ENCODE data around the gene USP20.
"Not testable (repeated sequence)": the region's sequence is repeated elsewhere in the genome, so short reads cannot be mapped to it uniquely, and the experiment has no call there.

USP20 gene

DNA sequence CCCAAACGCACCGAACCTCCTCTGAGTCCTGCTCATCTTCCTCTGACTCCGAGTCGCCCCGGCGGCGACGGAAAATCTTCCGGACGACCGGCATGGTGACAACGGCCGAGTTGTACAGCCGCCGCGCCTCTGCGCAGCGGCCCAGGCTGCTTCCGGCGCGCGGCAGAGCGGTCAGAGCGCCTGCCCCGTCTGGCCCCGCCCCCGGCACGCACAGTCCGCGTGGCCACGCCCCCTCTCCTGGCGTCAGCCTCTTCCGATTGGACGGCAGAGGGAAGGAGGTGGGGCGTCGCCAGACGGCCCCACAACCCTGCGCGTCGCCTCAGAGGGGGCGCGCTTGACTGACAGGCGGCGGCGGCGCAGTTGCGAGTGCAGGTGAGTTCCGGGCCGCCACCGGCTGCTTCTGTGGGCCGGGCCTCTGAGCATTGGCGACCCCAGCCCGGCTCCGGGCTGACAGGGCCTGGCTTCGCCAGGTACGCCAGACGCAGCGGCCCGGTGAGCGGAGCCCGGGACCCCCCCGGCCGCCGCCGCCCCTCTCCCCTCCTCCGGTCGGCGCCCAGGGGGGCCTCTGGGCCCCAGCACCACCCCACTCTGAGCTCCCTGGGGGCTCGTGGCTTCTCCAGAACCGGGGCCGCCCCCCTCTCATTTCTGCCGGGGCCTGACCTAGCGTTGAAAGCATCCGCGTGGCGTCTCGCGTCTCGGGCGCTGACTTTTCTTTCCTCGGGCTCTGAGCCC lies at the start of gene USP20, which contains the start of gene C9orf78:
Gene USP20 (plus strand): TSS at position 331 of the 732 bp plus-strand sequence. CDS start 17,098 bp downstream, outside the sequence.
Gene C9orf78 (minus strand): TSS at position 148 of the 732 bp plus-strand sequence. CDS start 54 bp downstream, at position 94.
- DNase-seq (ENCODE audit: low read depth), result peak; percentile 97

DNA sequence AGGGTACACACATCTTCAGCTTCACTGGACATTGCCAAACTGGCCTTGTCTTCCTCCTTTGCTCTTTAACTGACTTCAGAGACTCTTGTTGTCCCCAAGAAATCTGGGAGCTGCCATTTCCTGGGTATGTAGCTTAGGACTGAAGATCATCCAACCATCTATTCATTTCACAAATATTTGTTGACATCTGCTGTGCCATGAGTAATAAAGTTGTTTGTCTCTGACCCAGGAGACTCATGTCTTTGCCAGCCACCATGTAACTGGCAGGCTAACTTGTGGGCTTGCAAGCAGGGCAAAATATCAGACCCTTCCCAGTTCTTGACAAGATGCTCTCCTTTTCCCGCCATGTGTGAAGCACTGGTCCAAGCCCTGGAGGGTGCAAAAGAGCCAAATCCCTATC lies 49.4 kb upstream of the USP20 start:
- no peak for DNase-seq (ENCODE audit: low read depth)

DNA sequence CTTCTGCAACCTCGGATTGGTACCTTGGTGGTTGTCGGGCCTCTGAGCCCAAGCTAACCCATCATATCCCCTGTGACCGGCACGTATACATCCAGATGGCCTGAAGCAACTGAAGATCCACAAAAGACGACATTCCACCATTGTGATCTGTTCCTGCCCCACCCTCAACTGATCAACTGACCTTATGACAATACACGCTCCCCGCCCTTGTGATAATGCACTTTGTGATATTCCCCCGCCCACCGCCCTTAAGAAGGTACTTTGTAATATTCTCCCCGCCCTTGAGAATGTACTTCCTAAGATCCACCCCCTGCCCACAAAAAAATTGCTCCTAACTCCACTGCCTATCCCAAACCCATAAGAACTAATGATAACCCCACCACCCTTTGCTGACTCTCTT lies 48.8 kb upstream of the USP20 start:
- DNase-seq (ENCODE audit: low read depth), result no peak

DNA sequence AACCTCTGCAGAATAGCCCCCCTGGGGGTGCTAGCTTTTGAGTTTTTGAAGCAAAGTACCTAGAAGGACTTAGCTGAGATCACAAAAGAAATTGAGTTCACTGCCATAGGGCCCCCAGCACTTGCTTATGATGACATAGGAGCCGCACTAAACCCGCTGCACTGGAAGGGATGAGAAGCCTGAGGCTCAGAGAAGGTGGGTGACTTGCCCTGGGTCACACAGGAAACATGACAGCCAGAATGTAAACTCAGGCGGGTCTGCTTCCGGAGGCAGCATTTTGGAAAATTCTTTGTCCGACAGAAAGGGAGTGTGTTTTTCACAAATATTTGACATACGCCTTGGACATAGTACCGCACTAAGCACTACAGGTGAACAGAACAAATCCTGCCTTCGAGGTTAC lies 40.7 kb upstream of the USP20 start:
- DNase-seq (ENCODE audit: low read depth), result no peak

DNA sequence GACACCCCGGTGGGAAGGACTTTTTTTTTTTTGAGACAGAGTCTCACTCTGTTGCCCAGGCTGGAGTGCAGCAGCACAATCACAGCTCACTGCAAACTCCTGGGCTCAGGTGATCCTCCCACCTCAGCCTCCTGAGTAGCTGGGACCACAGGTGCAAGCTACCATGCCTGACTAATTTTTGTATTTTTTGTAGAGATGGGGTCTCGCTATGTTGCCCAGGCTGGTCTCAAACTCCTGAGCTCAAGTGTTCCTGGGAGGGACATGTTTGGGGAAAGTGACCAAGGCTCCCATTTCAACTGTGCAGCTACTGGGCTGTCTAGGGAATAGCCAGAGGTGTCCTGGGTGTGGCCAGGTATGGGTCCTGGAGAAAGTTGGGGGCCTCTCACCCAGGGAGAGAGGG lies 39.2 kb upstream of the USP20 start:
- DNase-seq (ENCODE audit: low read depth), result not testable (repeated sequence)

DNA sequence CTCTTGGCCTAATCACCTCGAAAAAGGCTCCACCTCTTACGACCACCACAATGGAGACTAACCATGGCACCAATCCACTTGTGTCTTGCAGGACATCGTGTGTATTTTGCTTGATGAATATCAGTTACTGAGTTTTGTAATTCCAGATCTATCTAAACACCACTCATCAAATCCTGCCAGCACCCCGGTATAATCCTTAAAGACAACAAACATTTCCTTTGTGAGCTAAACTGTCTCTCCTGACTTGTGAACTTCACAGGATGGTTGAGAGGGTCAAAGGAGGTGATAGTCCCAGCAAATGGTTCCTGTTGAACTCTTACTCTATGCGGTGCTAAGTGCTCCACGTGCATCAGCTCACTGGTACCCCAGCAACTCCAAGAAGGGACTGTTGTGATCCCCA lies 36.3 kb upstream of the USP20 start:
- no peak for DNase-seq (ENCODE audit: low read depth)

DNA sequence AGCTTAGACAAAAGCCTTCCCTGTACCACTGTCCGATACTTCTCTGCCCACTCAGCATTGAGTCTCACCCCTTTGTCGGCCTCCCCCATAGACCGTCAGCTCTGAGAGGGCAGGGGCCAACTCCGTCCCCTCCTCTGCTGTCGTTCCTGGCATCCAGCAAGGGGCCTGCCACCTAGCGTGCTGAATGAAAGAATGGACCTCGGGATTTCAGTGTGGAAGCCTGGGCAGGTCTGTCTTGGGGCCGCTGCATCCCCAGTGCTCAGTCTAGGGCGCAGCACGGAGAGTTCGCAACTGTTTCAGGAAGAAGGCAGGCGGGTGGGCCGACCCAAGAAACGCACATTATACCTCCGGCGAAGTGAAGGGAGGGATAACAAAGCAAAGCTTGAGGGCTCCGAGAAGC lies 33.8 kb upstream of the USP20 start:
- DNase-seq (ENCODE audit: low read depth), result no peak

DNA sequence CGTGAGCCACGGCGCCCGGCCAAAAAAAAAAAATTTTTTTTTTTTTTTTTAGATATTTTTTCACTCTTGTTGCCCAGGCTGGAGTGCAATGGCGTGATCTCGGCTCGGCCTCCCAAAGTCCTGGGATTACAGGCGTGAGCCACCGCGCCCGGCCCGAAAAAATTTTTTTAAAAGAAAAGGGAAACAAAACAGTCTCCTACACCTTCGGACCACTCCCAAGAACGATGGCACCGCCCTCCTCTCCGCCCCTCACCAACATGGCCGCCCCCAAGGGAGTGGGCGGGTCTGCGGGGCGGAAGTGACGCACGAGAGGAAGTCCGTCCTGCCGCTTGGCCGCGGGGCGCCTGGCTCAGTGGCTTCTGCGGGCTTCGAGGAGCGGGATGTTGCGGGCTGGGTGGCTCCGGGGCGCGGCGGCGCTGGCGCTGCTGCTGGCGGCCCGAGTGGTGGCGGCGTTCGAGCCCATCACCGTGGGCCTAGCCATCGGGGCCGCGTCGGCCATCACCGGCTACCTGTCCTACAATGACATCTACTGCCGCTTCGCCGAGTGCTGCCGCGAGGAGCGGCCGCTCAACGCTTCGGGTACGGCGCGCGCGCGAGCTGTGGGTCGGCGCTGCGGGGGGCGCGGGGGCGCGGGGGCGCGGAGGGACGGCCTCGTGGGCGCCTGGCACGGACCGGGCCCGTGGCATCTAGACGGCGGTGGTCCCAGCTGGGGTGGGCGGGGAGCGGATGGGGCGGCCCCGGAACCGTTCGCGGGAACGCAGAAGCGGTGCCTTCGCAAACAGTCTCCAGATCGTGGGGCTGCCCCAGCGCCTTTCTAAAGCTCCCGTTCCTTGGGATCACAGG lies 32.2 kb upstream of the USP20 start, which contains the start of gene TOR1B:
Gene TOR1B (plus strand): TSS at position 352 of the 843 bp plus-strand sequence. CDS start 29 bp downstream, at position 381.
- peak; percentile 93 for DNase-seq (ENCODE audit: low read depth)

DNA sequence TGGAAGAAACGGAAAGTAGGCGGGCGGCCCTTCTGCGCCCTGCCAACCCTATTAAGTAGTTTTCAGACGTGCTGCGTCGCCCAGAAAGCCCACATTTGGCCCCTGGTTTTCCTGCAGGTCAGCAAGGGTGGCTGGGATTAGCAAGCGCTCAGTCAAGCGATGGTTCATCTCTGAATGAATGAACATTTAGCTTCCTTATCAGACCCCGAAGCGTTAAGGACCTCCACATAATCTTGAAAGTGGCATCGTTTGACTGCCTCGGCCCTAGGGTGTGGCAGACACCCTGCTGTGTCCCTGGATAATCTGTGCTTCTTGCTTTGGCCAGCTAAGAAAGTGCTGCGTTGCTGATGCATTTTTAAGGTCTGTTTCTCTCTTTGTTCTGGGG lies 31.6 kb upstream of the USP20 start:
- DNase-seq (ENCODE audit: low read depth), result no peak

DNA sequence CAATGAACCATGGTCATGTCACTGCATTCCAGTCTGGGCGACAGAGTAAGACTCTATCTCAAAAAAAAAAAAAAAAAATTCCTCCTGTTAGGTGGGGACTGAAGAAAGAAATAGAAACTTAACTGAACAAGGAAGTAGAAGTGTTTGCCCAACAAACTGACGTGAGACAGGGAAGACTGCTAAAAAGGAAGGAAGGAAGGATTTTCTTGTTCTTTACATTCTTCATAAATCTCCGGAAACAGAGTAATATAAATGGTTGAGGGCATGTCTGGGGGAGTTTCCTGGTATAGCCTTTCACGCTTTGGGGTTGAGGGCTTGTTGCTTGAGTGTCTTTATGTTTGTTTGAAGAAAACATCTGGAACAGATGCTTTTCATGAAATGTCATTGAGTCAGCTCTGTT lies 29.2 kb upstream of the USP20 start:
- no peak for DNase-seq (ENCODE audit: low read depth)

DNA sequence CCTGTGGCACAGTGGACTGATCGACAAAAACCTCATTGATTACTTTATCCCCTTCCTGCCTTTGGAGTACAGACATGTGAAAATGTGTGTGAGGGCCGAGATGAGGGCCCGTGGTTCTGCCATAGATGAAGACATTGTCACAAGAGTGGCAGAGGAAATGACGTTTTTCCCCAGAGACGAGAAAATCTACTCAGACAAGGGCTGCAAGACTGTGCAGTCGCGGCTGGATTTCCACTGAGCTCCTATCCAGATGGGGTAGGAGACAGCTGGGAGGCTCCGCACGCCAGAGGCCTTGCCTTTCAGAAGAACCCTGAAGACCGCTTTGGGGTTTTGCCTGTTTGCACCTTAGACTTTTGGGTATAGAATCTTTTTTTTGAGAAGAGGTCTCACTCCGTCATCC lies 25.9 kb upstream of the USP20 start:
- no peak for DNase-seq (ENCODE audit: low read depth)

DNA sequence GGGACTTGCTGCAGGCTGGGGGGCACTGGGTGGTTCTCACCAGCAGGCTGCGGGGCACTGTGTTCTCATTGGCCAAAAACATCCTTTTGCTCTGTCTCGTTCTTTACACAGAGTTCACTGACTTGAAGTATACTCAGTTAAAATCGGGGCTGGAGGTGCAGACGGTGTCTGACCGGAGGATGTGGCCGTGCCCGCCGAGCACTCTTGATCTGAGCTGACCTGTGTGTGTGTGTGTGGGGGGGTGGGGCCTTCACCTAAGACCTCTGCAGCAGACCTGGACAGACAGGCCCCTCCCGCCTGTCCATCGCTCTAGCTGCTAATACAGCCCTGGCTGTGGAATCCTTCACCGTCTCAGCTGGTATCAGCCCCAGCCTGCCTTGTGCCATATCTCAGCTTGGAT lies 25.1 kb upstream of the USP20 start:
- DNase-seq (ENCODE audit: low read depth), result no peak

DNA sequence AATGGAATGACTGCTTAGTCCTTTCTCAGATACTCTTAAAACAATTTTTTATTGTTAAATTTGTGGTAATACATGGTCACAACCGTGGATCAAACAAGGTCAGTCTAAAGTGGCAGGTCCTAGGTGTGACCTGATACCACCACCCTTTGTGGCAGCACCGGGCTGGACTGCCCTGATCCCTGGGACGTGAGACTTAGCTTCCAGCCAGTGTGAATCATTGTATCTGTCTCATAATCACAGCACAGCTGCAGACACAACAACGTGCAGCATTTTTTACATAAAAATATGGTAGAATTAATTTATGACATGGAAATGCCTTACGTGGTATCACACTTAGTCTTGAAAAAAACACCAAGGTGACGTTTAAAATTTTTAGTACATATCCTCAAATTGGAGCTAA lies 24.5 kb upstream of the USP20 start:
- DNase-seq (ENCODE audit: low read depth), result no peak

DNA sequence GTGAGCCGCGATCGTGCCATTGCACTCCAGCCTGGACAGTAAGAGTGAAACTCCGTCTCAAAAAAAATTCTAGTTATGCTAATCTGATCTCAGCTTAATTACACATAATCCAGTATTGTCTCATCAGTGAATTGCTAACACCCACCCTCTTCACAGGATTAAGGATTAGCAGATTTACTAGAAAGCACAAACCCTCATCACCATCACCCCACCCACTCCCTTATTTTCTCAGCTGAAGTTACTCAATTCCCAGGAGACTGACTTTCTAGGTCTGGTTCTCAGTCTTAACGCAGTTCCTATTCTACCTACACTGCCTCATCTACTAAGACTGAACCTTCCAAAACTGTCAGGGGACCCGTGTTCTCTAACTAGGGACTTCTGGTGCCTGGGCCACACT lies 23.3 kb upstream of the USP20 start:
- DNase-seq (ENCODE audit: low read depth), result no peak

DNA sequence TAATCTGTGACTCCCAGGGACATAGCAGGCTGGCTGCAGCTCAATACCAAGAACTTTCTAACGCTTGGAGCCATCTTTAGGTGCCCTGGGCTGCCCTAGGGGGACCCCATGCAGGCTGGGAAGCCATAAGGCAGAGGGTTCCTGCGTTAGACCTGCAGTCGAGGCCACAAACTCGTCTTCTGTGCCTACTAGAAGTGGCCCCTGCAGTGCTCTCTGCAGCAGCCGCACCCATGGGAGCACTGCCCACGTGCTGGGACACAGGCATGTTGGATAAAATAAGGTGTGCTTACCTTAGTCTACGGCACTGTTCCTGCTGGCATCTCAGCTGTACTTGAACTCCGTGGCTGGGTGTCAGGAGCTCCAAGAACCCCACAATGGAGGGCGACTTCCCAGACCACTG lies 22.9 kb upstream of the USP20 start:
- no peak for DNase-seq (ENCODE audit: low read depth)

DNA sequence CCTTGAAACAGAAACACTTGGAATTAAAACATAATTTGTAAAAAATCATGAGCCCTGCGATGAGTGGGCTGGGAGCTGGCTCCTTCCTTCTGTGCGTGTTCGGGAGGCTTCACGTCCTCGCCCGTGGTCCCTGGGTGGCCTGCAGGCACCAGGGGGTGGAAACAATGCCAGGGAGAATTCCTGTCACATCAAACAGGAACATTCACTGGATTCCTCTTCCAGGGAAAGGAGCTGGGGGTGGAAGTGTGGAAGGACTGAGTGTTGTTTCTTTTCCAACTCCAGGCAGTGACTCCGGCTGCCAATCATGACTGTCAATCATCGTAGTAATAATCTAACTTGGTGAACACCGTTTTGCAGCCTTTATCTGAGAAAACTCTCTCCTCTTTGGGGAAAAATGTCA lies 21.6 kb upstream of the USP20 start:
- no peak for DNase-seq (ENCODE audit: low read depth)

DNA sequence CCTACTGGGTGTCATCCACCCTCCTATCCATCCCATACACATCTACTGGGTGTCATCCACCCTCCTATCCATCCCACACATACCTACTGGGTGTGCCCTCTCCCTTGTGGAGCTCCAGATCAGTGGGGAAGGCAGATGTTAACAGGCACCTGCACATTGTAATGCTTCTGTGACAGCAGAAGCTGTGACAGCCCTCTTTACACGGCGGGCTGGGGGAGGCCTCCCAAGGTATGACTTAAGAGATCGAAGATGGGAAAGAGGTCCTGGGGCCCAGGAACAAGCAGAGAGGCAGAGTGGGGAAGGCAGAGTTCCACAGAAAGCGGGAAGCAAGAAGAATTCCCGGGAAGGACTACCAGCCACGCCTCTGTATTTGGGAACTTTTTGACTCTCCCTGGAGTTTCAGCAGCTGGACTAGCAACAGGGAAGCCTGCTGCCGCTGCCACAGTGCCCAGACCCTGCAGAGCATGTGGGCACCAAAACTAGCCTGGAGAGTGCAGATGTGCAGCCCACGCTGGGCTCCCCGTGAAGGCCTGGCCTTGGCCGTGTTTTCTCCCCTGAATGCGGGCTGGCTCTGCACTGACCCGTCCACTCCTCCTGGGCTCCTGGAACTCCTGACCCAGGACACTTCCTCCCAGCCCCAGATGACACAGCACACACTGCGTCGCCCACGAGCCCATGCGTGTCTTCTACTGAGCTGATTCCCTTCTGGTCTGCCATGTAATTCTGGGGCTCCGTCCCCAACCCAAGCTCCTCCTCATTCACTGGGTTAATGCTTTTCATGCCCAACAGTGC lies 20.6 kb upstream of the USP20 start:
- DNase-seq (ENCODE audit: low read depth), result no peak

DNA sequence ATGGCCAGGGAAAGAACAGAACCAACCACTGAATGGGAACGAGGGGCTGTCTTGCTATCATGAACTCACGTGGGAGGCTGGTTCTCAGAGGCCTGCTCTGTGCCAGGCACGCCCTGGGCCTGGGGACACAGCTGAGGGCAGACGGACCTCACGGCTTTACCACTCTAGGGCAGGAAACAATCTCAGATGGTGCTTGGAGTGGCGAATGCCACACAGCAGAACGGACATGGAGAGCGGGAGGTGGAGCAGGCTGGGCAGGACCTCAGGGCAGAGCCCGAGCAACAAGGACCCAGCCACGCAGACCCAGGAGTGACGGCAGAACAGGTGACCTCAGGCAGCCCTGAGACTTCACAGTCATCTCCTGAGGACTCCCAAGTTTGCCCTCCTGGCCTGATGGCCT lies 20.0 kb upstream of the USP20 start:
- DNase-seq (ENCODE audit: low read depth), result no peak

DNA sequence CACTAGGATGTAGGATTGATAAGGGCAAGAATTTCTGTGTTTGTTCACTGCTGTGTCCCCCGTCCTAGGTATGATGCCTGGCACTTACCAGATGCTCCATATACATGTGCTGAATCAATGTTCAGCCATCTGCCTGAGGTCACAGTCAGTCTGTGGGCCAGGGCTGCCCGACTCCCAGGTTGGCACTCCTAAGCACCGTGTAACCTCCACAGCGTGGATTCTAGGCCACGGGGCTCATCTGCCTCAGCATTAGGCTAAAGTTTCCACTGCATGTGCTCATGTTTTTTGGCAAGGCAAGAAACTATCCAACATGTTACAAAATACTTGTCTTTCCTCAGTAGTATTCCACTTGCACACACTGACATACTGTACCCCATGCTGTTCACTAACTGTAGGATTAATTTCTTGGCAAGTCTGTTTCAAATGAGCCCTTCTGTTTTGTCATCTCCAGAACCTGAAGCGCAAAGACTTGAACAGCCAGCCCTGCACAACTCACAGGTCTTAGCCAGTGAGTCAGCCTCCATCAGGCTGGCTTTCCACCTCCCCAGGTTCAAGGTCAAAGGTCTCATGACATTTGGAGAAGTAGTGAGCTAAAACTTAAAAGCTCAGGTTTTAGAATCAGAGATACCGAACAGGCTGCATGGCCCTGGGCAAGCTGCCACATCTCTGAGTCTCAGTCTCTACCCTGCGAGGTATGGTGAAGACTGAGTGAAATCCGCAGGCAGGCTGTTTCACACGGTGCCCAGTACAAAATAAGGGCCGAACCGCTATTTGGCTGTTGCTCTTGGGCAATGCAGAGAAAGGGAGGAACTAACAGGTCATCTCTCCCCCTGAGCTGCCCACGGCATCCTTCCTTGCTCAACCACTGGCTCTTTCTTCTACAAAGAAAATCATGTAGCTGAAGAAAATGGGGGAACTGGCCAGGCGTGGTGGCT lies 18.5 kb upstream of the USP20 start:
- DNase-seq (ENCODE audit: low read depth), result no peak

DNA sequence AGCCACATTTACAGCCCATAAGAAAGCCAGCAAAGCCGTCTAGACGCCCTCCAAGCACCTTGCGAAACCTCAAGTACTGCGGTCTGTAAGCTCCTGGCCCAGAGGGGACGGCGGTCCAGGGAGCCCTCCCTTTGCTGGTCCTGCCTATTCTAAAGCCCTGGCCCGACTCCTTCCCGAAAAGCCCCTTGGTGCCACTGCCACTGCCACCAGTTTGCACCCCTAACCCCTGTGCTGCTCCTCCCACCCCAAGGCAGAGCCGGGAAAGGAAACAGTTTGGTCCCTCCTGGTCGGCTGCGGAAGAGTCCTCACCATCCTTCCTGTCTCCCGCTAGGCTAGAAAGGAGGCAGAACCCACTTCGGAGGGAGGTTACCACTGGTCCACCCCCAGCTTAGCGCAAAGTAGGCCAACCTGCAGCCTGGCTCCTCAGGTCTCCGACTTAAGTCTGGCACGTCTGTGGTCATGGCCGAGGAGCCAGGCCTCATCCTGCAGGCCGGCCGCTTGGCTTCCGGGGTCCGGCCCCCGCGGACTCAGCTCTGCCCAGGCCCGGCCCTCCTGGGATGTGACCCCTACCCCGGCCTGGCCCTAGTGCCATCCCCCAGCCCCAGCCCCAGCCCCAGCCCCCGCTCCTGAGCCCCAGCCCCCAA lies 12.2 kb upstream of the USP20 start:
- no peak for DNase-seq (ENCODE audit: low read depth)

DNA sequence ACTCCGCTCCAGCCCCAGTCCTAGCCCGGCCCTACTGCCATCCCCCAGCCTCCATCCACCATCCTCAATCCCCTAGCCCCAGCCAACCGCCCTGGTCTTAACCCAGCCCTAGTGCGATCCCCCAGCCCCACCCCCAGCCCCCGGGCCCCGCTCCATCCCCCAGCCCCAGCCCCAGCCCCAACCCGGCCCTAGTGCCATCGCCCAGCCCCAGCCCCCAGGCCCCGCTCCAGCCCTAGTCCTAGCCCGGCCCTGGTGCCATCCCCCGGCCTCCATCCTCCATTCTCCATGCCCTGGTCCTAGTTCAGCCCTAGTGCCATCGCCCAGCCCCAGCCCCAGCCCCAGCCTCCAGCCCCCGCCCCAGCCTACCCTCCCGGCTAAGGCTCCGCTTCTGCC lies 11.7 kb upstream of the USP20 start:
- DNase-seq (ENCODE audit: low read depth), result no peak

Measured in activated T-cell treated with anti-CD3 and anti-CD28 coated beads for 24 hours (primary cell).